ENCODE measurements around the gene FOS.

GRCh38 chr14:75291331-75291730 lies 12.7 kb downstream of the FOS start:
- TF ChIP-seq ATF3 (CRISPR knock-in tag; conservative IDR thresholded peaks at IDR 0.05): no peak
- no peak for TF ChIP-seq ESRRA (CRISPR knock-in tag; IDR thresholded peaks at IDR 0.05; ENCODE audit: borderline replicate concordance)
- no peak for TF ChIP-seq CREB1 (CRISPR knock-in tag; IDR thresholded peaks at IDR 0.05)
- TF ChIP-seq CTCF (IDR thresholded peaks at IDR 0.05): no peak
- TF ChIP-seq STAT6 (CRISPR knock-in tag; conservative IDR thresholded peaks at IDR 0.05; ENCODE audit: low read depth): no peak

Data from WTC11 (cell line).